Ramos (cell line): Measurements from ENCODE around the gene PRDX5.
"Not testable (repeated sequence)": the region's sequence is repeated elsewhere in the genome, so short reads cannot be mapped to it uniquely, and the experiment has no call there.

Source experiments
- in situ Hi-C: fragments of 300-500 bp; cut with MboI; formaldehyde crosslinking; loops from one replicate; pipeline ENCODE4 v1.14.3; 2022; ENCODE audit warnings: low sequenced_read_pairs; ENCODE audit not compliant: unreplicated experiment

Gene PRDX5

GRCh38 chr11:64304316-64305072 lies 13.4 kb upstream of the PRDX5 start:
- in situ Hi-C loops: loop anchor here (5.0 kb wide), 1 partner anchor 102 kb away; no protein-coding TSS in a partner anchor

DNA sequence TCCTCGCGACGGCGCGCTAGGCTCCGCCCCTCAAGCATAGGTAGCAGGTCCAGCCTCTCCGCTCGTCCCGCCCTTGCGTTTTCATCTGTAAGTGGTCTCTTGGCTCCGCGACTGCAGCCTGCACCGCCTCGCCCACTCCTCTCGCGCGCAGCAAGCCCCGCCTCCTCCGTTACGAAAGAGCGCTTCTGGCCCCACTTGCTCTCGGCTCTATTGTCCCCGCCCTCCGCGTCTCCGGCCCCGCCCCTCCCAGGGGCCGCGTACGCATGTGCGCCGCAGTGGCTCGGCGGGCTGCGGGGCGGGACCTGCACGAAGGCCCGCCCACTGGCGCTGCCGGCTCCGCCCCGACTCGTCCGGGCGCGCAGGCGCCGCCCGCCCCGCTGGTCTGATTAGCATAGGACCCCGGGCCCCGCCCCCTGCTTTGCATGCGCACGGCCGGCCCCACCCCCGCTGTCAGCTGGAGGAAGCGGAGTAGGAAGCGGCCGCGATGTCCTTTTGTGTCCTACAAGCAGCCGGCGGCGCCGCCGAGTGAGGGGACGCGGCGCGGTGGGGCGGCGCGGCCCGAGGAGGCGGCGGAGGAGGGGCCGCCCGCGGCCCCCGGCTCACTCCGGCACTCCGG lies 12.7 kb upstream of the PRDX5 start, which contains the start of gene ESRRA:
Gene ESRRA (plus strand): TSS at position 450 of the 616 bp plus-strand sequence. CDS start 1,656 bp downstream, outside the sequence.
- in situ Hi-C loops: no loop called here

- in situ Hi-C loops: no loop called here
These were observed 12.0 kb upstream of the PRDX5 start for GRCh38 chr11:64305691-64306562.

GRCh38 chr11:64306563-64306875 lies 11.4 kb upstream of the PRDX5 start:
- in situ Hi-C loops: no loop called here

- in situ Hi-C loops: no loop called here
These were observed 10.9 kb upstream of the PRDX5 start for GRCh38 chr11:64306876-64307622.

DNA sequence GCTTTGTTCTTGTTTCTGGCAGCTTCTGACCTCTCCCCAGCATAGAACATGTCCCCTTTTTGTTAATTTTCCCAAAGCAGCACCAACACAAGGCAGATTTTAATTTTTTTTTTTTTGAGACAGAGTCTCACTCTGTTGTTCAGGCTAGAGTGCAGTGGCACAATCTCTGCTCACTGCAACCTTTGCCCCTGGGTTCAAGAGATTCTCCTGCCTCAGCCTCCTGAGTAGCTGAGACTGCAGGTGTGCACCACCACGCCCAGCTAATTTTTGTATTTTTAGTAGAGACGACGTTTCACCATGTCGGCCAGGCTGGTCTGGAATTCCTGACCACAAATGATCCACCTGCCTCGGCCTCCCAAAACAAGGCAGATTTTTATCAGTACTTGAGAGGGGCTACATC lies 10.1 kb upstream of the PRDX5 start:
- in situ Hi-C loops: not testable (repeated sequence)

- in situ Hi-C loops: no loop called here
These were observed 5.0 kb upstream of the PRDX5 start for GRCh38 chr11:64312947-64313346.

DNA sequence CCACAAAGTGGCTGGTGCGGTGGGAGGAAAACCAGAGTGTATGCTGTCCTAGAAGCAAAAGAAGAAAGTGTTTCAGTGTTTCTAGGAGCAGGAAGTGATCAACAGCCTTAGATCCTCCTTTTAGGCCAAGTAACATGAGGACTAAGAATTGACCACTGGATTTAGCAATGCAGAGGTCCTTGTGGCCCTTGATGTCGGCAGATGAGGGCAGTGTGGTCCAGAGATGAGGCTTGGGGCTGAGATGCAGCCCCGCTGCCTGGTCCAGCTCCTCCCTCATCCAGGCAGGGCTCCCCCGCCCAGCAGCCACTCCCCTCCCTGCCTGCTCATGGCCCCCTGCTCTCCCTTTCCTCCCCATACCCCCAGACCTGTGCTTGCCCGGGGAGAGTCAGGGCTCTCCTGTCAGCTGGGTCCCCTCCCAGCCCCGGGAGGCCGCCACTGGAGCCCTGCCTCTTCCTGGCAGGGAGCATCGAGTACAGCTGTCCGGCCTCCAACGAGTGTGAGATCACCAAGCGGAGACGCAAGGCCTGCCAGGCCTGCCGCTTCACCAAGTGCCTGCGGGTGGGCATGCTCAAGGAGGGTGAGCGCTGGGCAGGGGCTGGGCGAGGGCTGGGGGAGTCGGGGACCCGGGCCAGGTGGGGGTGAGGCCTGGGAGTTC lies 4.3 kb upstream of the PRDX5 start:
- in situ Hi-C loops: no loop called here

GRCh38 chr11:64314146-64314804 lies 3.6 kb upstream of the PRDX5 start:
- in situ Hi-C loops: no loop called here

GRCh38 chr11:64314805-64315561 lies 2.9 kb upstream of the PRDX5 start:
- in situ Hi-C loops: no loop called here

GRCh38 chr11:64315667-64316526 lies 2.0 kb upstream of the PRDX5 start:
- in situ Hi-C loops: not testable (repeated sequence)

- in situ Hi-C loops: no loop called here
These were observed 1.1 kb upstream of the PRDX5 start for GRCh38 chr11:64316672-64317324.

- in situ Hi-C loops: no loop called here
These were observed 478 bp upstream of the PRDX5 start, which contains the start of gene TRMT112 for GRCh38 chr11:64317325-64317960. TRMT112 (minus strand) TSS chr11:64317559; CDS start chr11:64317526, 33 bp downstream.

DNA sequence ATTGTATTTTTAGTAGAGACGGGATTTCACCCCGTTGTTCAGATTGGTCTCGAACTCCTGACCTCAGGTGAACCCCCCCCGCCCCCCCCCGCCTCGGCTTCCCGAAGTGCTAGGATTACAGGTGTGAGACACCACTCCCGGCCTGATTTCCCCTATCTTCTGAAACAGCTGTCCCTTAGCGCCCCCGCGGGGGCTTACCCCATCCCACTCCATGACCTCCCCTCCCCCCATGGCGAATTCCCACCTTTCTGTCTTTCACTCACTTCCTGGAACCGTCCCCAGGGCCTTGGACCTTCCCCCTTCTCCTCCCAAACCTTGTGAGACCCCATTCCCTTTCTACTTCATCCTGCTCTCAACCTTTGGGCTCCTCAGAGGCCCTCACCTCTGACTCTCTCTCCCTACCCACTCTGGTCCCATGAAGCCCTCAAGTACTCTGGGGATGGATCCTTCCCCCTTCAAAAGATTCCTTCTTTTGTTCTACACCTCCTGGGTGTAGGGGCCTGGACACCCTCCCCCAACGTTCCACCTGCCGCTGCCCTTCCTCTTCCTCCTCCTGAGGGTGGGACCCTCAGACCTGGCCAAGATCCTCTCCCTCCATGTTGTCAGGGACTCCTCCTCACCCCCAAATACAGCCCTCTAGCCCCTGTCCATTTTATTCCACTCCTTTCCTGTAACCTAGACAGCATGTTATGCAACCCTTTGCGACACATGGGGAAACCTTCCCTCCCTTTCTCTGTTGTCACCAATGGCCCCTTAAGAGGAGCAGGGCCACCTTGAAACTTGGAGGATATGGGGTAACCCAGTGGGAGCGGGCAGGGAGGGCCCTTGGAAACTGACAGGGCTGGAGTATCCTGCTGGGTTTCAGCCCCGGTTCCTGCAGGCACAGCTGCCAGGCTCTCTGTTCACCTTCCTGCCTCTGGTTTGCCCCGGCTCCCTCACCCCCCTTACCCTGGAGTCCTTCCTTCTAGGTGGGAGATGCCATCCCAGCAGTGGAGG lies 1.1 kb downstream of the PRDX5 start:
- in situ Hi-C loops: no loop called here

- in situ Hi-C loops: no loop called here
These were observed 2.6 kb downstream of the PRDX5 start for GRCh38 chr11:64320556-64320955.
